ENCODE measurements around the gene NCK1. TPM values are rescaled to one million over a fixed set of nuclear protein-coding genes. Genes with fewer than 3 reads are reported as not detected.

The NCK1 gene
- total and polyA plus RNA-seq, 9 of the 15 experiments (the other 6 are each of a cell fraction or from before 2014, with no cell fraction given), result 17.3 to 30.5 (median 25.0) TPM

DNA sequence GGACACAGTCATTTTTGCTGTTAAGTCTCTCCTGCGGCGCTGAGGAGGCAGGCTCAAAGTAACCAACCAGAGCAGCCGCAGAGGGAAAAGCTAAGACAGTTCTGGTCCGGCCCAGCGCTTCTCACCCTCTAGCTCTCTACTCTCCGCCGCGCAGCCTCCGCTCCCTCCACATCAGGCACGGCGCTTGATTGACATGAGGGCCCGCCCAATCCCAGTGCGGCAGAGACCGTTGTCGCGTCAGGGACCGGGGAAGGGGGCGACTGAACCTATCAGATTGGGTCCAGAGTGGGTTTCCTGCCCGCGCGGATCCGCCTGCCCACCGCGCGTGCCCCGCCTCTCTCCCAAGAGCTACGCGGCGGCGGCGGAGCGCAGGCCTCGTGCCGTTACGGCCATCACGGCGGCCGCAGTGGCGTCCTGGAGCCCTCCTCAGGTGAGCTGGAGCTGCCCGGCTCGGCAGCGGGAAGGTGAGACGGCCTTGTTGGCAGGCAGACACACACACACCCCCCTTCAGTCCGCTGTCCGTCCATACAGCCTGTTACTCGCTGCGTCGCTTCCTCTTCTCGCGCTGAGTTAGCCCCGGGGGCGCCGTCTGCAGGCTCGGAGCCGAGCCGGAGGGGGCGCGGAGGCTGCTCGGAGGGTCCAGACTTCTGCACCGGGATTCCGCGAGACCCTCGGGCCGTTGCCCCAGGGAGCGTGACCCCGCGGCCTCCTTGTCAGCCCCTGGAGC, at the start of gene NCK1 (continued):
- TF ChIP-seq NR3C1 (CRISPR knock-in tag; IDR thresholded peaks at IDR 0.05) (no peak), PHTF2 (CRISPR knock-in tag; IDR thresholded peaks at IDR 0.05) (no peak), EWSR1 (IDR thresholded peaks at IDR 0.05; ENCODE audit: borderline replicate concordance, low read depth, partially characterized antibody) (no peak), ZNF699 (CRISPR knock-in tag; IDR thresholded peaks at IDR 0.05; ENCODE audit: insufficient replicate concordance) (no peak), GTF2E2 (tag; IDR thresholded peaks at IDR 0.05) (0 out of 2 replicates have a peak, but pooled peaks have one; percentile 72), SNRNP70 (optimal IDR thresholded peaks at IDR 0.05; ENCODE audit: low read depth, low read length) (no peak), CXXC5 (CRISPR knock-in tag; IDR thresholded peaks at IDR 0.05) (peak; percentile 95), ZEB2 (IDR thresholded peaks at IDR 0.05) (peak; percentile 56; the same call in 1 of the 2 replicates), ETV5 (CRISPR knock-in tag; IDR thresholded peaks at IDR 0.05; ENCODE audit: low read depth) (peak; percentile 71; the same call in 1 of the 2 replicates), GTF2F1 (IDR thresholded peaks at IDR 0.05; ENCODE audit: low read depth, low read length) (no peak), SMARCE1 (IDR thresholded peaks at IDR 0.05) (no peak), SREBF1 (IDR thresholded peaks at IDR 0.05; ENCODE audit: borderline replicate concordance, low read depth, low read length) (no peak), MAFK (IDR thresholded peaks at IDR 0.05; ENCODE audit: low read length) (no peak), RBFOX2 (IDR thresholded peaks at IDR 0.05; ENCODE audit: low read depth, low read length) (peak; percentile 97), POLR3G (IDR thresholded peaks at IDR 0.05; ENCODE audit: extremely low read depth, insufficient read length, insufficient replicate concordance) (no peak), ATF1 (CRISPR knock-in tag; IDR thresholded peaks at IDR 0.05) (no peak; the same call in 1 of the 2 replicates), ATF1 (tag; IDR thresholded peaks at IDR 0.05) (peak; percentile 85)
- TF ChIP-seq, protein P1, sequence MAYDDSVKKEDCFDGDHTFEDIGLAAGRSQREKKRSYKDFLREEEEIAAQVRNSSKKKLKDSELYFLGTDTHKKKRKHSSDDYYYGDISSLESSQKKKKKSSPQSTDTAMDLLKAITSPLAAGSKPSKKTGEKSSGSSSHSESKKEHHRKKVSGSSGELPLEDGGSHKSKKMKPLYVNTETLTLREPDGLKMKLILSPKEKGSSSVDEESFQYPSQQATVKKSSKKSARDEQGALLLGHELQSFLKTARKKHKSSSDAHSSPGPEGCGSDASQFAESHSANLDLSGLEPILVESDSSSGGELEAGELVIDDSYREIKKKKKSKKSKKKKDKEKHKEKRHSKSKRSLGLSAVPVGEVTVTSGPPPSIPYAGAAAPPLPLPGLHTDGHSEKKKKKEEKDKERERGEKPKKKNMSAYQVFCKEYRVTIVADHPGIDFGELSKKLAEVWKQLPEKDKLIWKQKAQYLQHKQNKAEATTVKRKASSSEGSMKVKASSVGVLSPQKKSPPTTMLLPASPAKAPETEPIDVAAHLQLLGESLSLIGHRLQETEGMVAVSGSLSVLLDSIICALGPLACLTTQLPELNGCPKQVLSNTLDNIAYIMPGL (CRISPR knock-in tag; IDR thresholded peaks at IDR 0.05), result 0 out of 2 replicates have a peak, but pooled peaks have one; percentile 25
- TF ChIP-seq, protein P2, sequence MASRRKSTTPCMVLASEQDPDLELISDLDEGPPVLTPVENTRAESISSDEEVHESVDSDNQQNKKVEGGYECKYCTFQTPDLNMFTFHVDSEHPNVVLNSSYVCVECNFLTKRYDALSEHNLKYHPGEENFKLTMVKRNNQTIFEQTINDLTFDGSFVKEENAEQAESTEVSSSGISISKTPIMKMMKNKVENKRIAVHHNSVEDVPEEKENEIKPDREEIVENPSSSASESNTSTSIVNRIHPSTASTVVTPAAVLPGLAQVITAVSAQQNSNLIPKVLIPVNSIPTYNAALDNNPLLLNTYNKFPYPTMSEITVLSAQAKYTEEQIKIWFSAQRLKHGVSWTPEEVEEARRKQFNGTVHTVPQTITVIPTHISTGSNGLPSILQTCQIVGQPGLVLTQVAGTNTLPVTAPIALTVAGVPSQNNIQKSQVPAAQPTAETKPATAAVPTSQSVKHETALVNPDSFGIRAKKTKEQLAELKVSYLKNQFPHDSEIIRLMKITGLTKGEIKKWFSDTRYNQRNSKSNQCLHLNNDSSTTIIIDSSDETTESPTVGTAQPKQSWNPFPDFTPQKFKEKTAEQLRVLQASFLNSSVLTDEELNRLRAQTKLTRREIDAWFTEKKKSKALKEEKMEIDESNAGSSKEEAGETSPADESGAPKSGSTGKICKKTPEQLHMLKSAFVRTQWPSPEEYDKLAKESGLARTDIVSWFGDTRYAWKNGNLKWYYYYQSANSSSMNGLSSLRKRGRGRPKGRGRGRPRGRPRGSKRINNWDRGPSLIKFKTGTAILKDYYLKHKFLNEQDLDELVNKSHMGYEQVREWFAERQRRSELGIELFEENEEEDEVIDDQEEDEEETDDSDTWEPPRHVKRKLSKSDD (conservative IDR thresholded peaks at IDR 0.05; ENCODE audit: low read length), result no peak
- TF ChIP-seq, protein P3, sequence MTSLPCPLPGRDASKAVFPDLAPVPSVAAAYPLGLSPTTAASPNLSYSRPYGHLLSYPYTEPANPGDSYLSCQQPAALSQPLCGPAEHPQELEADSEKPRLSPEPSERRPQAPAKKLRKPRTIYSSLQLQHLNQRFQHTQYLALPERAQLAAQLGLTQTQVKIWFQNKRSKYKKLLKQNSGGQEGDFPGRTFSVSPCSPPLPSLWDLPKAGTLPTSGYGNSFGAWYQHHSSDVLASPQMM (CRISPR knock-in tag; IDR thresholded peaks at IDR 0.05), result no peak
- TF ChIP-seq, protein P4, sequence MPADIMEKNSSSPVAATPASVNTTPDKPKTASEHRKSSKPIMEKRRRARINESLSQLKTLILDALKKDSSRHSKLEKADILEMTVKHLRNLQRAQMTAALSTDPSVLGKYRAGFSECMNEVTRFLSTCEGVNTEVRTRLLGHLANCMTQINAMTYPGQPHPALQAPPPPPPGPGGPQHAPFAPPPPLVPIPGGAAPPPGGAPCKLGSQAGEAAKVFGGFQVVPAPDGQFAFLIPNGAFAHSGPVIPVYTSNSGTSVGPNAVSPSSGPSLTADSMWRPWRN (IDR thresholded peaks at IDR 0.05; ENCODE audit: low read depth), result no peak
- TF ChIP-seq, protein P5, sequence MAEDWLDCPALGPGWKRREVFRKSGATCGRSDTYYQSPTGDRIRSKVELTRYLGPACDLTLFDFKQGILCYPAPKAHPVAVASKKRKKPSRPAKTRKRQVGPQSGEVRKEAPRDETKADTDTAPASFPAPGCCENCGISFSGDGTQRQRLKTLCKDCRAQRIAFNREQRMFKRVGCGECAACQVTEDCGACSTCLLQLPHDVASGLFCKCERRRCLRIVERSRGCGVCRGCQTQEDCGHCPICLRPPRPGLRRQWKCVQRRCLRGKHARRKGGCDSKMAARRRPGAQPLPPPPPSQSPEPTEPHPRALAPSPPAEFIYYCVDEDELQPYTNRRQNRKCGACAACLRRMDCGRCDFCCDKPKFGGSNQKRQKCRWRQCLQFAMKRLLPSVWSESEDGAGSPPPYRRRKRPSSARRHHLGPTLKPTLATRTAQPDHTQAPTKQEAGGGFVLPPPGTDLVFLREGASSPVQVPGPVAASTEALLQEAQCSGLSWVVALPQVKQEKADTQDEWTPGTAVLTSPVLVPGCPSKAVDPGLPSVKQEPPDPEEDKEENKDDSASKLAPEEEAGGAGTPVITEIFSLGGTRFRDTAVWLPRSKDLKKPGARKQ (CRISPR knock-in tag; IDR thresholded peaks at IDR 0.05), result no peak
